ENCODE measurements around the gene VPS13D. TPM values are rescaled to one million over a fixed set of nuclear protein-coding genes. Genes with fewer than 3 reads are reported as not detected.

The VPS13D gene
- total and polyA plus RNA-seq, 10 donors = 10.1 to 108 (median 86.3) TPM

GRCh38 chr1:12201352-12202189 is 28.3 kb upstream of the VPS13D start:
- peaks cover 0 to 100% (median 62%) of the 10 kb centered on the region in 6 donors for H3K36me3 ChIP-seq
- H3K4me1 ChIP-seq = peaks cover 0 to 97% (median 69%) of the 10 kb centered on the region in 6 donors
- DNase-seq = peak; percentile 79
- H3K4me3 ChIP-seq = peak overlapping the region in 1 of 8 donors; percentile 16
- H3K9me3 ChIP-seq = no peaks in the 10 kb centered on the region
- H3K27ac ChIP-seq = peak overlapping the region in 7 of 8 donors; percentile 40 to 86 (median 70)
- 61 to 78% (median 71%) methylated on average over 13 to 18 of the region's 18 CpGs for WGBS, 5 donors
- no peaks in the 10 kb centered on the region for H3K27me3 ChIP-seq (replicated peaks in 1 of 7)
- intact Hi-C loops (cut with DNase I; ENCODE audit: low total_unique reads) = no loop called here
- peak; percentile 40 to 77 (median 56) for TF ChIP-seq POLR2AphosphoS5 (IDR thresholded peaks at IDR 0.05)
- no peak for TF ChIP-seq CTCF (IDR thresholded peaks at IDR 0.05 in 8 of 11, conservative IDR thresholded peaks at IDR 0.05 in 3 of 11)
- no peak for TF ChIP-seq POLR2A (IDR thresholded peaks at IDR 0.05)

GRCh38 chr1:12202190-12202497 is 27.7 kb upstream of the VPS13D start:
- Histone ChIP-seq H3K9me3 (no peaks in the 10 kb centered on the region), H3K4me1 (peaks cover 0 to 97% (median 63%) of the 10 kb centered on the region in 6 donors), H3K4me3 (peak overlapping the region in 1 of 8 donors; percentile 16), H3K36me3 (peaks cover 0 to 100% (median 66%) of the 10 kb centered on the region in 6 donors), H3K27ac (peak overlapping the region in 7 of 8 donors; percentile 40 to 86 (median 70)), H3K27me3 (replicated peaks in 1 of 7) (no peaks in the 10 kb centered on the region)
- intact Hi-C loops (cut with DNase I; ENCODE audit: low total_unique reads) = no loop called here
- DNase-seq = no peak
- WGBS, 5 donors = 76 to 85% (median 81%) methylated on average over 6 of the region's 6 CpGs
- TF ChIP-seq POLR2AphosphoS5 (IDR thresholded peaks at IDR 0.05) (peak in 2 of 3 donors; percentile 27 to 32), CTCF (IDR thresholded peaks at IDR 0.05 in 8 of 11, conservative IDR thresholded peaks at IDR 0.05 in 3 of 11) (no peak)

- 90 to 95% (median 92%) methylated on average over 4 of the region's 4 CpGs for WGBS, 5 donors
- Histone ChIP-seq H3K36me3 (peaks cover 0 to 100% (median 69%) of the 10 kb centered on the region in 6 donors), H3K4me1 (peaks cover 0 to 97% (median 60%) of the 10 kb centered on the region in 6 donors), H3K9me3 (no peaks in the 10 kb centered on the region), H3K4me3 (no peak overlapping the region), H3K27me3 (replicated peaks in 1 of 7) (no peaks in the 10 kb centered on the region), H3K27ac (peak overlapping the region in 4 of 8 donors; percentile 65 to 86 (median 76))
- TF ChIP-seq CTCF (IDR thresholded peaks at IDR 0.05 in 8 of 11, conservative IDR thresholded peaks at IDR 0.05 in 3 of 11) (no peak), POLR2AphosphoS5 (IDR thresholded peaks at IDR 0.05) (no peak), POLR2A (IDR thresholded peaks at IDR 0.05) (no peak)
- intact Hi-C loops (cut with DNase I; ENCODE audit: low total_unique reads) = no loop called here
- no peak for DNase-seq
Measured at GRCh38 chr1:12202577-12202976, 27.3 kb upstream of the VPS13D start.
